ENCODE measurements around the gene FUBP3. TPM values are rescaled to one million over a fixed set of nuclear protein-coding genes. Genes with fewer than 3 reads are reported as not detected.

The FUBP3 gene
- total RNA-seq, 1 donor from 2014 or later, result 87.2 TPM

GRCh38 chr9:130662099-130662969 is 83.0 kb downstream of the FUBP3 start:
- Histone ChIP-seq H3K79me2 (ENCODE audit: low read depth) (no peaks in the 10 kb centered on the region), H3K4me2 (peak overlapping the region; percentile 86), H2AFZ (replicated peaks) (no peak overlapping the region), H3K4me1 (peaks cover 60% of the 10 kb centered on the region), H3K4me3 (peak overlapping the region; percentile 52), H3K27me3 (peaks cover 100% of the 10 kb centered on the region), H3F3A (ENCODE audit: low read depth) (peaks cover 47% of the 10 kb centered on the region), H3K27ac (no peak overlapping the region), H3K9me3 (ENCODE audit: low read depth) (no peaks in the 10 kb centered on the region), H3K36me3 (no peaks in the 10 kb centered on the region), H3K9ac (no peak overlapping the region), H4K20me1 (ENCODE audit: low read depth) (peaks cover 63% of the 10 kb centered on the region)
- Mint-ChIP-seq H3K36me3 (peaks cover 2% of the 10 kb centered on the region), H3K27ac (no peak overlapping the region), H3K4me1 (peaks cover 32% of the 10 kb centered on the region), H3K27me3 (ENCODE audit: insufficient read depth, low read depth) (peaks cover 71% of the 10 kb centered on the region), H3K9me3 (peaks cover 5% of the 10 kb centered on the region), H3K4me3 (peak overlapping the region; percentile 64)
- TF ChIP-seq EZH2 (IDR thresholded peaks at IDR 0.05) (no peak), EZH2phosphoT487 (IDR thresholded peaks at IDR 0.05) (peak; percentile 40), CTCF (IDR thresholded peaks at IDR 0.05) (peak; percentile 51)
- peak; percentile 65 for DNase-seq (ENCODE audit: low spot score)

DNA sequence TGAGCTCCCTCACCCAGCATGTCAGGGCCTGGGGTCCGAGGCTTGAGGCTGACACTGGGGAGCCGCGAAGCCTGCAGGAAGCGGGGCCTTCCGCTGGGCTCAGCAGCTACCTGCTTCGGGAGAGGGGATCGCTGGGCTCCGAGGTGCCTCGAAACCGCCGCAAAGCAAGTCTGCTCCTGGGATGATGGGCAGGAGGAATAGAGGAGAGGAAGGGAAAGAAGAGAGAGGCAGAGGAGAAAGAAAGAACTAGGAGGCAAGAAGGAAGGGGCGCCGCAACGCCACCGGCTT is 83.5 kb downstream of the FUBP3 start:
- H3K9me3 ChIP-seq (ENCODE audit: low read depth), result no peaks in the 10 kb centered on the region
- peaks cover 47% of the 10 kb centered on the region for H3F3A ChIP-seq (ENCODE audit: low read depth)
- H3K27ac ChIP-seq, result no peak overlapping the region
- no peak overlapping the region for H3K4me3 ChIP-seq
- no peak for TF ChIP-seq CTCF (IDR thresholded peaks at IDR 0.05)
- no peak for TF ChIP-seq EZH2 (IDR thresholded peaks at IDR 0.05)
- peak; percentile 14 for TF ChIP-seq EZH2phosphoT487 (IDR thresholded peaks at IDR 0.05)
- peaks cover 100% of the 10 kb centered on the region for H3K27me3 ChIP-seq
- H3K4me3 Mint-ChIP-seq, result peak overlapping the region; percentile 64
- H3K4me1 Mint-ChIP-seq, result peaks cover 32% of the 10 kb centered on the region
- no peak overlapping the region for H3K27ac Mint-ChIP-seq
- H3K79me2 ChIP-seq (ENCODE audit: low read depth), result no peaks in the 10 kb centered on the region
- H3K36me3 ChIP-seq, result no peaks in the 10 kb centered on the region
- peak; percentile 42 for DNase-seq (ENCODE audit: low spot score)
- H4K20me1 ChIP-seq (ENCODE audit: low read depth), result peaks cover 69% of the 10 kb centered on the region
- H3K36me3 Mint-ChIP-seq, result peaks cover 2% of the 10 kb centered on the region
- peaks cover 6% of the 10 kb centered on the region for H3K9me3 Mint-ChIP-seq
- no peak overlapping the region for H3K9ac ChIP-seq
- H3K4me1 ChIP-seq, result peaks cover 60% of the 10 kb centered on the region
- H3K4me2 ChIP-seq, result no peak overlapping the region
- H2AFZ ChIP-seq (replicated peaks), result no peak overlapping the region
- H3K27me3 Mint-ChIP-seq (ENCODE audit: insufficient read depth, low read depth), result peaks cover 71% of the 10 kb centered on the region

GRCh38 chr9:130663258-130663976 is 84.0 kb downstream of the FUBP3 start:
- Histone ChIP-seq H4K20me1 (ENCODE audit: low read depth) (peaks cover 69% of the 10 kb centered on the region), H3K9ac (no peak overlapping the region), H3K4me2 (peak overlapping the region; percentile 80), H3F3A (ENCODE audit: low read depth) (peaks cover 47% of the 10 kb centered on the region), H3K27ac (no peak overlapping the region), H3K36me3 (no peaks in the 10 kb centered on the region), H3K79me2 (ENCODE audit: low read depth) (no peaks in the 10 kb centered on the region), H2AFZ (replicated peaks) (no peak overlapping the region), H3K27me3 (peaks cover 100% of the 10 kb centered on the region), H3K4me3 (peak overlapping the region; percentile 20), H3K4me1 (peaks cover 60% of the 10 kb centered on the region), H3K9me3 (ENCODE audit: low read depth) (no peaks in the 10 kb centered on the region)
- Mint-ChIP-seq H3K36me3 (peaks cover 4% of the 10 kb centered on the region), H3K27ac (no peak overlapping the region), H3K4me1 (peaks cover 34% of the 10 kb centered on the region), H3K9me3 (peaks cover 8% of the 10 kb centered on the region), H3K27me3 (ENCODE audit: insufficient read depth, low read depth) (peaks cover 71% of the 10 kb centered on the region), H3K4me3 (peak overlapping the region; percentile 67)
- peak; percentile 91 for TF ChIP-seq EZH2 (IDR thresholded peaks at IDR 0.05)
- peak; percentile 88 for TF ChIP-seq EZH2phosphoT487 (IDR thresholded peaks at IDR 0.05)
- TF ChIP-seq CTCF (IDR thresholded peaks at IDR 0.05), result no peak
- peak; percentile 65 for DNase-seq (ENCODE audit: low spot score)

Data from neural progenitor cell (in vitro differentiated cells).